ENCODE measurements around the gene MAP3K3. TPM values are rescaled to one million over a fixed set of nuclear protein-coding genes. Genes with fewer than 3 reads are reported as not detected.

MAP3K3 gene
- total and polyA plus RNA-seq, 2 experiments from 2014 or later, result 8.6 to 36.7 TPM

- Histone ChIP-seq H3K4me2 (ENCODE audit: unreplicated experiment) (no peak overlapping the region), H3K27ac (no peak overlapping the region), H4K20me1 (ENCODE audit: insufficient read depth) (no peaks in the 10 kb centered on the region), H3K4me1 (ENCODE audit: insufficient read depth) (no peaks in the 10 kb centered on the region), H3K4me3 (no peak overlapping the region), H3K79me2 (ENCODE audit: insufficient read depth) (no peaks in the 10 kb centered on the region), H3K9me3 (ENCODE audit: low read depth) (no peaks in the 10 kb centered on the region), H3K9me2 (ENCODE audit: insufficient read depth) (no peaks in the 10 kb centered on the region), H3K27me3 (replicated peaks; ENCODE audit: insufficient read depth) (no peaks in the 10 kb centered on the region), H2AFZ (no peak overlapping the region), H3F3A (ENCODE audit: insufficient read depth) (peaks cover 1% of the 10 kb centered on the region; the same call in 1 of the 2 replicates), H3K36me3 (ENCODE audit: low read depth) (peaks cover 27% of the 10 kb centered on the region; the same call in 1 of the 2 replicates), H3K9ac (no peak overlapping the region)
- no peak for TF ChIP-seq EZH2phosphoT487 (IDR thresholded peaks at IDR 0.05; ENCODE audit: insufficient read depth, low read depth)
- no peak for TF ChIP-seq EZH2 (IDR thresholded peaks at IDR 0.05; ENCODE audit: insufficient read depth, poor library complexity, severe bottlenecking)
- in situ Hi-C loops (cut with MboI), result no loop called here
- no peak for DNase-seq
- 71 to 75% methylated on average over 3 of the region's 3 CpGs for WGBS, 2 experiments (ENCODE audit: low coverage in 1 of 2, low lambda C conversion rate in 2 of 2, missing lambda C conversion rate in 2 of 2)
These were observed 35.6 kb downstream of the MAP3K3 start for GRCh38 chr17:63657786-63658185.

DNA sequence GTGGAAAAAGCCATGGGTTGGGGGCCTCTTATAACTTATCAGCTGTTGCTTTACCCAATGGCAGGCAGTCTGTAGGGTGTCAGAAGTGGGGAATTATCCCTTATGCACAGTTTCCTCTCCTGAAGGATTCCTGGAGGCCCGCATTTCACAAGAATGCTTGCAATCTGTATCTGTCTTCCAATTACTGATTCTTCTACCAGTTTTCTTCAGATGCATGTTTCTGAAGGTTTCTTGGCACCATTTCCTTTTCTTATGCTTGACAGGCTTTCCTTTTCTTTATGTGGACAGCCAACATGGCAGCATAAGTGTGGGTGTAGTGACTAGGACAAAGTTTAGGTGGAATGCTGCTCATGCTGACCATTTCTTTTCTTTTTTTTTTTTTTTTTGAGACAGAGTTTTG, 36.1 kb downstream of the MAP3K3 start:
- TF ChIP-seq EZH2phosphoT487 (IDR thresholded peaks at IDR 0.05; ENCODE audit: insufficient read depth, low read depth), result no peak
- TF ChIP-seq EZH2 (IDR thresholded peaks at IDR 0.05; ENCODE audit: insufficient read depth, poor library complexity, severe bottlenecking), result no peak
- no peaks in the 10 kb centered on the region for H3K9me2 ChIP-seq (ENCODE audit: insufficient read depth)
- no peaks in the 10 kb centered on the region for H3F3A ChIP-seq (ENCODE audit: insufficient read depth)
- peaks cover 21% of the 10 kb centered on the region; the same call in 1 of the 2 replicates for H3K36me3 ChIP-seq (ENCODE audit: low read depth)
- no peaks in the 10 kb centered on the region for H3K27me3 ChIP-seq (replicated peaks; ENCODE audit: insufficient read depth)
- H2AFZ ChIP-seq, result no peak overlapping the region
- no peak overlapping the region for H3K9ac ChIP-seq
- in situ Hi-C loops (cut with MboI), result no loop called here
- no peaks in the 10 kb centered on the region for H3K9me3 ChIP-seq (ENCODE audit: low read depth)
- DNase-seq, result no peak
- no peak overlapping the region for H3K4me3 ChIP-seq
- H3K27ac ChIP-seq, result no peak overlapping the region
- H3K4me2 ChIP-seq (ENCODE audit: unreplicated experiment), result no peak overlapping the region
- WGBS, 2 experiments (ENCODE audit: low coverage in 1 of 2, low lambda C conversion rate in 2 of 2, missing lambda C conversion rate in 2 of 2), result 33 to 56% methylated on average over 1 of the region's 1 CpG
- no peaks in the 10 kb centered on the region for H3K79me2 ChIP-seq (ENCODE audit: insufficient read depth)
- H4K20me1 ChIP-seq (ENCODE audit: insufficient read depth), result no peaks in the 10 kb centered on the region
- H3K4me1 ChIP-seq (ENCODE audit: insufficient read depth), result no peaks in the 10 kb centered on the region

DNA sequence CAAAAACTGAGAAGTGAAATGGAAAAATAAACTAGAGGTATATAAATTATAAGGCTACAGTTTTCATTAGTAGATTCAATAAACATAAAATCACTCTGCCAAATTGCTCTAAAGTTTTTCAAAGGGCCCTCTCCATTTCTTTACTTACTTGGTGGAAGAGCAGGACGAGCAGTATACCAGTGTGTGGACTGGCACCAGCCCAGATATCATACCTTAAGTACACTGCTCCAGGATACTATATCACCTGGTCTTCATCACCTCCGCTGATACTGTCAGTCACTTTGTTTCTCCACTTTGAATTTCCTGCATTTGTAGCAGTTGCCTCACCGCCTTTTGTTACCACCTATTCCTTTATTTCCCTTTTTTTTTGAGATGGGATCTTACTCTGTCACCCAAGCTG, 37.6 kb downstream of the MAP3K3 start:
- in situ Hi-C loops (cut with MboI), result no loop called here
- H3K4me2 ChIP-seq (ENCODE audit: unreplicated experiment), result no peak overlapping the region
- no peak overlapping the region for H3K4me3 ChIP-seq

GRCh38 chr17:63665527-63666214, 43.5 kb downstream of the MAP3K3 start:
- no peaks in the 10 kb centered on the region for H3K9me3 ChIP-seq (ENCODE audit: low read depth)
- no peak overlapping the region for H2AFZ ChIP-seq
- no peaks in the 10 kb centered on the region for H3K9me2 ChIP-seq (ENCODE audit: insufficient read depth)
- no peak overlapping the region for H3K4me3 ChIP-seq
- H3K27ac ChIP-seq, result no peak overlapping the region
- DNase-seq, result no peak
- no peaks in the 10 kb centered on the region for H4K20me1 ChIP-seq (ENCODE audit: insufficient read depth)
- in situ Hi-C loops (cut with MboI), result no loop called here
- TF ChIP-seq EZH2 (IDR thresholded peaks at IDR 0.05; ENCODE audit: insufficient read depth, poor library complexity, severe bottlenecking), result no peak
- no peak for TF ChIP-seq EZH2phosphoT487 (IDR thresholded peaks at IDR 0.05; ENCODE audit: insufficient read depth, low read depth)
- H3K4me1 ChIP-seq (ENCODE audit: insufficient read depth), result no peaks in the 10 kb centered on the region
- H3K27me3 ChIP-seq (replicated peaks; ENCODE audit: insufficient read depth), result no peaks in the 10 kb centered on the region
- no peak overlapping the region for H3K4me2 ChIP-seq (ENCODE audit: unreplicated experiment)
- no peak overlapping the region for H3K9ac ChIP-seq
- no peaks in the 10 kb centered on the region for H3F3A ChIP-seq (ENCODE audit: insufficient read depth)
- peaks cover 10% of the 10 kb centered on the region; the same call in 1 of the 2 replicates for H3K36me3 ChIP-seq (ENCODE audit: low read depth)
- 85 to 89% methylated on average over 5 of the region's 5 CpGs for WGBS, 2 experiments (ENCODE audit: low coverage in 1 of 2, low lambda C conversion rate in 2 of 2, missing lambda C conversion rate in 2 of 2)
- H3K79me2 ChIP-seq (ENCODE audit: insufficient read depth), result no peaks in the 10 kb centered on the region

More for the DNA sequence above, 37.6 kb downstream of the MAP3K3 start:
- no peak for DNase-seq
- Histone ChIP-seq H2AFZ (no peak overlapping the region), H3K4me1 (ENCODE audit: insufficient read depth) (no peaks in the 10 kb centered on the region), H3K27ac (no peak overlapping the region), H3K9me2 (ENCODE audit: insufficient read depth) (no peaks in the 10 kb centered on the region), H3K27me3 (replicated peaks; ENCODE audit: insufficient read depth) (no peaks in the 10 kb centered on the region), H3F3A (ENCODE audit: insufficient read depth) (no peaks in the 10 kb centered on the region), H4K20me1 (ENCODE audit: insufficient read depth) (no peaks in the 10 kb centered on the region), H3K79me2 (ENCODE audit: insufficient read depth) (no peaks in the 10 kb centered on the region), H3K9ac (no peak overlapping the region), H3K9me3 (ENCODE audit: low read depth) (no peaks in the 10 kb centered on the region), H3K36me3 (ENCODE audit: low read depth) (peaks cover 16% of the 10 kb centered on the region; the same call in 1 of the 2 replicates)
- no peak for TF ChIP-seq EZH2 (IDR thresholded peaks at IDR 0.05; ENCODE audit: insufficient read depth, poor library complexity, severe bottlenecking)
- TF ChIP-seq EZH2phosphoT487 (IDR thresholded peaks at IDR 0.05; ENCODE audit: insufficient read depth, low read depth), result no peak
- 96 to 100% methylated on average over 3 of the region's 3 CpGs for WGBS, 2 experiments (ENCODE audit: low coverage in 1 of 2, low lambda C conversion rate in 2 of 2, missing lambda C conversion rate in 2 of 2)
